Breast epithelium (tissue), 3 donors: ENCODE results near the gene PDGFD.

Experiments used
- POLR2A ChIP-seq: fragments of 450-650 bp; IDR thresholded peaks from one replicate; pipeline ENCODE4 v1.6.1; 2016; ENCODE audit warnings: antibody characterized with exemption, mild to moderate bottlenecking, moderate library complexity
- TF ChIP-seq, protein P1 (sequence below), 3 donors: fragments of 450-650 bp; IDR thresholded peaks; one replicate each; pipeline ENCODE4 v1.5.1; 2016 to 2017; ENCODE audit warnings: antibody characterized with exemption in 3 of 3, mild to moderate bottlenecking in 3 of 3, moderate library complexity in 3 of 3

DNA sequence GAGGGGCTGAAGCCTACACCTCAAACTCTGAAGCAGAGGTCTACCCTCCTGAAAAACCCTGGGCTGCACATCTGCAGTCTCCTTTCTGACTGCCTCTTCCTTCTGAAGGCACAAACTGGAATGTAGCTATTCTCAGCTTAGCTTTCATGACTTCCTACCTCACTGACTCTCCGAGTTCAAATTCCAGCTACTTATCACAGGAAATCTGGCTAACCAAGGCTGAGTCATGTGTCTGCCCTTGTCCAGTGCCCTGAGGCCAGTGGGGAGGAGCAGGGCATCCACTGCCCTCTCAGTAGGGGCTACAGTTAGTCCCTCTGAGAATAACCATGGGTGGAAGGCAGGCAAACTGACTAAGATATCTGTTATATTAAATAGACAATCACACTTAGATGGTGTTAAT, 29.2 kb downstream of the PDGFD start:
- TF ChIP-seq, protein P1, sequence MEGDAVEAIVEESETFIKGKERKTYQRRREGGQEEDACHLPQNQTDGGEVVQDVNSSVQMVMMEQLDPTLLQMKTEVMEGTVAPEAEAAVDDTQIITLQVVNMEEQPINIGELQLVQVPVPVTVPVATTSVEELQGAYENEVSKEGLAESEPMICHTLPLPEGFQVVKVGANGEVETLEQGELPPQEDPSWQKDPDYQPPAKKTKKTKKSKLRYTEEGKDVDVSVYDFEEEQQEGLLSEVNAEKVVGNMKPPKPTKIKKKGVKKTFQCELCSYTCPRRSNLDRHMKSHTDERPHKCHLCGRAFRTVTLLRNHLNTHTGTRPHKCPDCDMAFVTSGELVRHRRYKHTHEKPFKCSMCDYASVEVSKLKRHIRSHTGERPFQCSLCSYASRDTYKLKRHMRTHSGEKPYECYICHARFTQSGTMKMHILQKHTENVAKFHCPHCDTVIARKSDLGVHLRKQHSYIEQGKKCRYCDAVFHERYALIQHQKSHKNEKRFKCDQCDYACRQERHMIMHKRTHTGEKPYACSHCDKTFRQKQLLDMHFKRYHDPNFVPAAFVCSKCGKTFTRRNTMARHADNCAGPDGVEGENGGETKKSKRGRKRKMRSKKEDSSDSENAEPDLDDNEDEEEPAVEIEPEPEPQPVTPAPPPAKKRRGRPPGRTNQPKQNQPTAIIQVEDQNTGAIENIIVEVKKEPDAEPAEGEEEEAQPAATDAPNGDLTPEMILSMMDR (IDR thresholded peaks at IDR 0.05): no peak
- no peak for TF ChIP-seq POLR2A
